ENCODE measurements around the gene MTMR6.

Gene MTMR6

GRCh38 chr13:25214491-25215252 lies 72.6 kb downstream of the MTMR6 start:
- DNase-seq: no peak

- DNase-seq: no peak
These were observed 73.6 kb downstream of the MTMR6 start for GRCh38 chr13:25213715-25214114.

- no peak for DNase-seq
These were observed 76.3 kb downstream of the MTMR6 start for GRCh38 chr13:25210842-25211569.

GRCh38 chr13:25207291-25207810 lies 79.9 kb downstream of the MTMR6 start:
- DNase-seq: no peak

GRCh38 chr13:25204863-25205262 lies 82.4 kb downstream of the MTMR6 start:
- DNase-seq: no peak

- no peak for DNase-seq
These were observed 84.1 kb downstream of the MTMR6 start for GRCh38 chr13:25203127-25203740.

GRCh38 chr13:25200783-25201182 lies 86.5 kb downstream of the MTMR6 start:
- no peak for DNase-seq

GRCh38 chr13:25198647-25199046 lies 88.6 kb downstream of the MTMR6 start:
- no peak for DNase-seq

- no peak for DNase-seq
These were observed 90.3 kb downstream of the MTMR6 start for GRCh38 chr13:25196971-25197370.
